Measurements from ENCODE around the gene PRSS12.
"Not testable (repeated sequence)": the region's sequence is repeated elsewhere in the genome, so short reads cannot be mapped to it uniquely, and the experiment has no call there.

Gene PRSS12

GRCh38 chr4:118395057-118395644, 42.3 kb upstream of the PRSS12 start:
- no peak for TF ChIP-seq CTCF (IDR thresholded peaks at IDR 0.05; ENCODE audit: extremely low read depth, missing control alignments)
- no peak for DNase-seq (ENCODE audit: low spot score)

DNA sequence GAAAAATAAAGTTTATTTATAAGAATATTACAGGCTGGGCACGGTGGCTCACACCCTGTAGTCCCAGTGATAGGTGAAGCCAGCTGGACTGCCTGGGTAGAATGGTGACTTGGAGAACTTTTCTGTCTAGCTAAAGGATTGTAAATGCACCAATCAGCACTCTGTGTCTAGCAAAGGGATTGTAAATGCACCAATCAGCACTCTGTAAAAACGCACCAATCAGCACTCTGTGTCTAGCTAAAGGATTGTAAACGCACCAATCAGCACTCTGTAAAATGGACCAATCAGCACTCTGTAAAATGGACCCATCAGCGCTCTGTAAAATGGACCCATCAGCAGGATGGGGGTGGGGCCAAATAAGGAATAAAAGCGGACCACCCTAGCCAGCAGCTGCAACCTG, 39.7 kb upstream of the PRSS12 start:
- DNase-seq (ENCODE audit: low spot score), result not testable (repeated sequence)

GRCh38 chr4:118390121-118390520, 37.3 kb upstream of the PRSS12 start:
- no peak for DNase-seq (ENCODE audit: low spot score)
- TF ChIP-seq CTCF (IDR thresholded peaks at IDR 0.05; ENCODE audit: extremely low read depth, missing control alignments), result no peak

DNA sequence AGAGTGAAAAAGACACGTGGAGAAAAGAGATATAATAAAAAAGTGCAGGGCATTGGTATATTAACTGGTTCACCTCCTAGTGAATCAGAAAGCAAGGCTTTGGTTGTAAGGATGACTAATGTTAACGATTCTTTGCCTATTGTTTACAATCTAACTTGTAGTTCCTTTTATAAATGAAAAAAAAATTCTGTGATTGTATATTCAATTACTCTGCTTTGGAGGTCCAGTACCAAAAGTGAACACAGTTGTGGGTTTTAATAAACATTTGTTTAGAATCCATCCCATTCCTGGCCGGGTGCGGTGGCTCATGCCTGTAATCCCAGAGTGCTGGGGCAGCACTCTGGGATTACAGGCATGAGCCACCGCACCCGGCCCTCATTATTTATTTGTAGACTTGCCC, 36.9 kb upstream of the PRSS12 start:
- no peak for TF ChIP-seq CTCF (IDR thresholded peaks at IDR 0.05; ENCODE audit: extremely low read depth, missing control alignments)
- DNase-seq (ENCODE audit: low spot score), result no peak

- DNase-seq (ENCODE audit: low spot score), result no peak
- no peak for TF ChIP-seq CTCF (IDR thresholded peaks at IDR 0.05; ENCODE audit: extremely low read depth, missing control alignments)
These were observed 35.8 kb upstream of the PRSS12 start for GRCh38 chr4:118388606-118389005.

GRCh38 chr4:118381902-118382301, 29.1 kb upstream of the PRSS12 start:
- no peak for DNase-seq (ENCODE audit: low spot score)
- TF ChIP-seq CTCF (IDR thresholded peaks at IDR 0.05; ENCODE audit: extremely low read depth, missing control alignments), result no peak

DNA sequence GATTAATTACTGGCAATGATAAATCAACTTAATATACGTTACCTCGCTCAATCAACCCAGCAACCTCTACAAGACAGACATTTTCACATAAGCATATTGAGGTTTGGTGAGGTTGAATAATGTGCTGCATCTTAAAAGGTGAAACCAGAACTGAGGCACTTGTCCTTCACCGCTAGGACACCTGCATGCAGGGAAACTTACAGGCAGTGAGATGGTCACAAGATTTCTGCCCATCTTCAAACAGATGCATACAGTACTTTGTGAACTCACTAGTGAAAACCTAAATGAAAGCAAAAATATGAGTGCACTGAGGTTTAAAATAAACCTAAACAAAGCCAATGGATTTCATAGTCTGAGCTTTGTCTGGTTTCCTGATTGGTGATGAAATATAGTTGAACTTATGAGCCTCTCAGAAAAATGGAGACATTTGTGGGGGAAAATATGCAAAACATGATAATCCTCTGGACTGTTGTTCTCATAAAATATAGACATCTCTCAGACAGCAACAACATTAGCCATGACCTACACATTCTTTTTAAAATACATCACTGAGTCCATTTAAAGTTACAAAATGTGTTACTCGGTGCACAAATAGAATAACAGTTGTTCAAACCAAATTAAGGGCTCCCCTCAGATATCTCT, 20.9 kb upstream of the PRSS12 start:
- TF ChIP-seq CTCF (IDR thresholded peaks at IDR 0.05; ENCODE audit: extremely low read depth, missing control alignments), result no peak
- DNase-seq (ENCODE audit: low spot score), result no peak

GRCh38 chr4:118372251-118372650, 19.4 kb upstream of the PRSS12 start:
- TF ChIP-seq CTCF (IDR thresholded peaks at IDR 0.05; ENCODE audit: extremely low read depth, missing control alignments), result no peak
- DNase-seq (ENCODE audit: low spot score), result no peak

Measured in GM20000 (cell line).